GM19438 (cell line): ENCODE measurements around the gene PEX10.
"Not testable (repeated sequence)": the region's sequence is repeated elsewhere in the genome, so short reads cannot be mapped to it uniquely, and the experiment has no call there.

Experiments used
- ATAC-seq: cut with Tn5 transposase; IDR thresholded peaks from one replicate; pipeline ENCODE4 v1.9.1; 2021; ENCODE audit warnings: low read depth; ENCODE audit not compliant: unreplicated experiment

PEX10 gene

GRCh38 chr1:2412395-2412772, at the start of gene PEX10:
Gene PEX10, minus strand, starts transcription at chr1:2412564. Its CDS starts 62 bp downstream, at chr1:2412502.
- ATAC-seq: peak; percentile 69

DNA sequence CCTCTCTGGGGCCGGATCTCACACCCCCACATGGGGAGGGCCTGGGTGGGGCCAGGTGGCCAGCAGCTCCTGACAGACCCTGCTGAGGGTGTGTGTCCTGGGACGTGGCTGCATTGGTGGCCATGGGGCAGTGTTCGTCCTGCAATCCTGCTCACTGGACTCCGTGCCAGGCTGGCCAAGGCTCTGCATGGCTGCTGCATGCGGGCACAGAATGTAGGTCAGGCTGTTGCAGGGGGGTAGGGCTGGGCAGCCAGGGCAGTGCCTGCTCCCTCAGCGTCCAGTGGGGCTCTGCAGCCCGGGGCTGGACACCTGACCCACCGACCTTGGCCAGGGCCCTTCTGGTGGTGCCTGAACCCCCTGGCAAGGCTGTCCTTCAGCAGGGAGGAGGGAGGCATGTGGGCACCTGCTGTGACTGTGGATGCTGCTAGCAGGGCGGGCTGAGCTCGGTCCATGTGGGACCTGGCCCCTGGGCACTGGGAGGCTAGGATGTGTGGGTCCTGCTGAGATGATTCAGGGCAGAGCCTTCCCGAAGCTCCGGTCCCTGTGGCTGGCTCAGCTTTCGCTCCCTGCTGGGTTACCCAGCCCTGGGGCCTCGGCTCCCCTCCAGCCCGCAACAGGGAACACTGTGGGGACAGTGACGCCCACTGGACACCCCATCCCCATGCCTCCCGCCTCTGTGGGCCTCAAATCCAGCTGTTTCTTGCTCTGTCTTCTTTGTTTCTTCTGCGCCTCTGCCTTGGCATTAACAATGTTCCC, 48.8 kb upstream of the PEX10 start:
- ATAC-seq: no peak

DNA sequence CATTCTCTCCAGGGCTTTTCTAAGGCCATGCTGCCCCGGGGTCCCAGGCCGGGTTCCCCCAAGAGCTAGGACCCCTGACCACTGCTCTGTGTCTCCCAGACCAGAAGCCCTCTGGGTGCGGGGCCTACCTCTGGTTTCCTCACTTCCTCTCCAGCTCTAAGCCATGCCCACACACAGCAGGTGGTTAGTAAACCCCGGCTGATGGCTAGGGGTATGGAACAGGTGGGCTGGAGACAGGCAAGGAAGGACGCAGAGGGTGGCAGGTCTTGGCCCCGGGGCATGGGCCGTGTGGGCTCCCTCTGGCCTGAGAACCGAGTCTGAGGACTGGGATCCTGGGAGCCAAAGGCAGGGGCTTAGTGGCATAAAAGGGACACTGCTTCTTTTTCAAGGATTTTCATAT, 47.8 kb upstream of the PEX10 start:
- no peak for ATAC-seq

GRCh38 chr1:2459757-2460156, 47.4 kb upstream of the PEX10 start:
- no peak for ATAC-seq

DNA sequence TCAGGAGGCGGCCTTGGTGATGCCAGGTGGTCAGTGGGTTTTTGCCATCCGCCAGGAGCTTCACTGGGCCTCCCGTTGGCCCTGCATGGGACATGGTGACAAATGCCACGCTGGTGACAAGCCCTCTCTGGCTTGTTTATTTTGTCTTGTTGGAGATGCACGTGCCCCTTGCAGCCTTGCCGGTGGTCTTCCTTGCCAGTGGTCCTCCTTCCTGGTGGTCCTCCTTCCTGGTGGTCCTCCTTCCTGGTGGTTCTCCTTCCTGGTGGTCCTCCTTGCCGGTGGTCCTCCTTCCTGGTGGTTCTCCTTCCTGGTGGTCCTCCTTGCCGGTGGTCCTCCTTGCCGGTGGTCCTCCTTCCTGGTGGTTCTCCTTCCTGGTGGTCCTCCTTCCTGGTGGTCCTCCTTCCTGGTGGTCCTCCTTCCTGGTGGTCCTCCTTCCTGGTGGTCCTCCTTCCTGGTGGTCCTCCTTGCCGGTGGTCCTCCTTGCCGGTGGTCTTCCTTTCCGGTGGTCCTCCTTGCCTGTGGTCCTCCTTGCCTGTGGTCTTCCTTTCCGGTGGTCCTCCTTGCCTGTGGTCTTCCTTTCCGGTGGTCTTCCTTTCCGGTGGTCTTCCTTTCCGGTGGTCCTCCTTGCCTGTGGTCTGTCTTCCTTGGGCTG, 46.9 kb upstream of the PEX10 start:
- not testable (repeated sequence) for ATAC-seq

DNA sequence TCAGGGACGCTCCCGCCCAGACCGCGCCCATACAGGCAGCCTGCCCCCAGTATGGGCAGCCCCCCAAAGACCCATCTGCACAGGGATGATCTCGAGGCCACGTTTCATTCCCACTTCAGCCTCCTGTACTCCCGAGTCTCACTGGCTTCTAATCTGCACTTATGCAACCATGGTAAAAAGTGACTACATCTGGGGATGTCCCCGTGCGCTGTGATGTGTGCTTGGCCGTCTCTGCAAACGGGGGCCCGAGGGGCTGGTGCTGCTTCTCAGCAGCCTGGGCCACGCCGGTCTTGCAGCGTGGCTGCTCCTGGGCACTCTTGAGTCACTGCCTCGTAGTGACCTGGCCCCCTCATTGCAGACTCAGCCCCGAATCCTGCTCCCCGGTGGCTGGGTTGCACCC, 46.3 kb upstream of the PEX10 start:
- ATAC-seq: no peak

DNA sequence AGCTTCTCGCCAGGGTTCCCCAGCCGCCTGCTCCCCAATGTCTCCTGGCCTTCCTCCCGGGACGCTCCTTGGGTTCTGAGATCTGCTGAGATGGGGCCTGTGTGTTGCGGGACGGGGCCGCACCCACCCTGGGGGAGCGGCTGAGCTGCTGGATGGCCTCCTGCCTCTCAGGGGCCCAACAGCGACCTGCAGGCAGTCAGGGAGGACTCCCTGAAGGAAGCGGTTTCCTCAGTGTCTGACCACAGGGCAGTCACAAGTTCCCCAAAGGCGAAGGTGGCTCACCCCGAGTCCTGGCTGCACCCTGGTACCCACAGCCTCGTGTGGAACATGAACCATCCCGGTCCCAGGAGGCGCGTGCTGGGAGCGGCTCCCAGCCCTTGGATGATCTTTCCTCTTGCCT, 45.1 kb upstream of the PEX10 start:
- ATAC-seq: no peak

DNA sequence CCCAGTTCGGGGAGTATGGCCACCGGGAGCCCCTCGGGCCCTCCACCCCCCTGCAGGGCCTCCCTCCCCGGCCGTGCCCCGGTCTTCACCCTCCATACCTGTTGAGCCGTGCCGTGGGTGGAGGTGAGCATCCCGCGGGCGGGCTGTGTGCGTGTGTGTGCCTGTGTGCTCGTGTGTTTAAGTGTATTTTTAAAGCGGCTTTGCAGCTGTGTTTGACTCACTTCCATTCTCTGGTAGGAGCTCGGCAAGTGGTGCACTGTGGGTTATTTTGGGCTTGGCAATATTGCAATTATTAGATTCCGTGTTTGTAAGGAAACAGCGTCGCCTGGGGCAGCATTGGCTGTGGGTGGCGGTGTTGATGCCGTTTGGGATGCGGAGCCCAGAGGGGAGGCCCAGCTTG, 43.4 kb upstream of the PEX10 start:
- ATAC-seq: no peak

- no peak for ATAC-seq
These were observed 41.9 kb upstream of the PEX10 start for GRCh38 chr1:2454227-2454626.

DNA sequence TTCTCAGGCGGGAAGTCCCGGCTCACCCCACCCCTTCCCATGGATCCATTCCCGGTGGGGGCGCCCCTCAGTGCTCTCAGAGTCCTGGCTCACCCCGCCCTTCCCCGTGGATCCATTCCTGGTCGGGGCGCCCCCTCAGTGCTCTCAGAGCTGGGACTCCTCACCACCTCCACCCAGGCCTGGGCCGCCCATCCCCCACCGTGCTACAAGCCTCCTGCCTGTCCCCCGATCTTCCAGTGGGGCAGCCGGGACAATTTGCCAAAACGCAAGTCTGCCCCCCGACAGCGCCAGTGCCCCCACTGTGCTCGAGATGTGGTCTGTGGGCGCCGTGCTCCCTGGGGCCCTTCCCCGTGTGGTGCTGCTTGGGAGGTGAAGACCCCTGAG, 40.6 kb upstream of the PEX10 start:
- no peak for ATAC-seq

- ATAC-seq: no peak
These were observed 40.0 kb upstream of the PEX10 start for GRCh38 chr1:2452201-2452931.

GRCh38 chr1:2451741-2452140, 39.4 kb upstream of the PEX10 start:
- ATAC-seq: no peak

DNA sequence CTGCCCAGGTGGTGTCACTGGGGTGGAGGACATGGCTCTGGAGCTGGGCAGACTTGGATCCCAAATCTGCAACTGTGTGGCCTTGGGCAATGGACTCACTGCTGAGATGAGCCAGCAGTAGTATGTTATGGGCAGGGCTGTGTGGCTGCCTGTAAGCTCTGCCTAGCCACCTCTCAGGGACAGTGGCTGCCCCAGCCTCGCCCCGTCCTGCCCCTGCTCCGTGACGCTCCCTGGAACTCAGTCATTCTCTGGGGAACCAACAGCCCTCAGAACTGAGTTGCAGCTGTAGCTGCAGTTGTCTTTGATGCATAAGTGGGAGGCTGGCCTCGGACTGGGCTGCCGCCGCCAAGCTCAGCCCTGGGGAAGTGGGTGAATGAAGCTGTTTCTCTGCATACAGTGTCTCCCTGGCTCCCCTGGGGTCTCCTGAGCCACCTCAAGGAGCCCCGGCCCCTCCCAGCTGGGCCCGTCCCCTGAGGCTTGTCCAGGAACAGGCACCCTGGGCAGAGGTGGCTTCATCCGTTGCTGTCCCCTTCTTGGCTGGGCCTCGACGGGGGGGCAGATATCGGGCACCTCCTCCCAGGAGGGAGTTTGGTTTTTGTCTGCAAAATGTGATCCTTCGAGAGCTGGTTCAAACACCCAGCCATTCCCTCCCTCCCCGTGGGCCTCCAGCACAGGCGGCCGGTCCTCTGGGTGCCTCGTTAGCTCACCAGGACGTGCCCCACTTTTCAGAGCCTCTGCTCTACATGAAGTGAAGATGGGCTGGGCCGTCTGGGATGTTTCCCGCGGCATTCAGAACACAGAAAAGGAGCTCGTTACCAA, 37.5 kb upstream of the PEX10 start:
- no peak for ATAC-seq

DNA sequence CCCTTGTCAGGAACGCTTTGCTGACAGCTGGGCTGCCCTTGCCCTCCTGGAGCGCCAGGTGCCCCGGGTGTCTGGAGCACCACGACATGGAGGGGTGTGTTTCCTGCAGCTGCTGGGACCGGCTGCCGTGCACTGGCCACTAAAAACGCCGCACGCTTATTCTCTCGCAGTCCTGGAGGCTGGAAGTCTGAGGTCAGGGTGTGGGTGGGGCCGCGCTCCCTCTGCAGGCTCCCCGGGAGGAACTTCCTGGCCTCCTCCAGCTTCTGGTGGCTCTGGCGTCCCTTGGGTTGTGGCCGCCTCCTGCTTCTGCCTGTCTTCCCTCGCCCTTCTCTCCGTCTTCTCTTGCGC, 35.7 kb upstream of the PEX10 start:
- ATAC-seq: no peak

DNA sequence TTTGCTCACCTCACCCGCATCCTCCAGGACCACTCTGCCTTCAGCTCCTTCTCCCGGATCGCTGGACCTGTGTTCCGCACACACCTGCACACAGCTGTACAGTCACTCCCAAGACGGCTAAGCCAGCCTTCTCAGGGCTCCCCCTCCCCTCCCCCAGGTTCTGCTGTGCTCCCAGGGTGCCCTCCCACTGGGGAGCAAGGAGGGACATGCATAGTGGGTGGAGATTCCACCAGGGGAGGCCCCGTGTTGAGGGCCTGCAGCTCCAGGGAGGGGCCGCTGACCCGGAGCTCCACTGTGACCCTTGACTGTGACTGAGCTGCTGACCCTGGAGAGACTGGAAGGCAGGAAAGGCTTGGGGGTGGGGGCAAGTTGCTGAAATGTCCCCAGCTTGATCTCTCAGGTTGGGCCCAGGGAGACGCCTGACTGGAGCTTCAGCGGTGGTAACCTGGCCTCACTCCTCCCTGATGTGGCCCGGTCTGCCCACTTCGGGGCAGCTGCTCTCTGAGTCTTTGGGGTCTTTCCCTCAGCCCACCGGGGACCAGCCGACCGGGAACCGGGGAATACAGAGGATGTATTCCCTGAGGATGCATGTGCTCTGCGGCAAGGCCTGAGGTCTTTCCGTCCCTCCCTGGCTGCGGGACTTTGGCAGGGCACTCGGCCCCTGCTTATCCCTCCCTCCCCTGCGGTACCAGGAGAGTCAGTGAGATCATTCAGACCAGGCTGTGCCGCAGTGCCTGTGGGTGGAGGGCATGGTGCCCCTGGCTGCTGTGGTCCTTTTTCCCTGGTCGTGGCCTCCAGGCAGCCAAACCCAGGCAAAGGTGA, 35.1 kb upstream of the PEX10 start:
- ATAC-seq: no peak

- ATAC-seq: no peak
These were observed 34.5 kb upstream of the PEX10 start for GRCh38 chr1:2446861-2447260.

DNA sequence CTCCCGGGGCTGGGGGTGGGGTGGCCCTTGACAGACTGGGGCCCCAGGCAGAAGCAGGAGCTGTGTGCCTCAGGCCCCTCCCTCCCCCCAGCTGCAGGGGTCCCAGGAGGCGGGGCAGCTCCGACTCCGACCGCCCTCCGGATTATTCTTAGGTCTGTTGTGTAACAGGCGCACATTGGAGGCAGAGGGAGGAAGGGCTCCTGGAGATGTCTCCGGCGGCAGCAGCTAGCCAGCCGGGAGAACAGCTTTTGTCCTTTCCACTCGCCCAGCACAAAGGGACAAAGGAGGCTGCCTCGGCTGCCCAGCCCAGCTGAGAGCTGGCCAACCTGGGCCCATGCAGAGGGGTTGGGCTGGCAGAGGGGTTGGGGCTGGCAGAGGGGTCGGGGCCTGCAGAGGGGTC, 34.0 kb upstream of the PEX10 start:
- ATAC-seq: no peak

DNA sequence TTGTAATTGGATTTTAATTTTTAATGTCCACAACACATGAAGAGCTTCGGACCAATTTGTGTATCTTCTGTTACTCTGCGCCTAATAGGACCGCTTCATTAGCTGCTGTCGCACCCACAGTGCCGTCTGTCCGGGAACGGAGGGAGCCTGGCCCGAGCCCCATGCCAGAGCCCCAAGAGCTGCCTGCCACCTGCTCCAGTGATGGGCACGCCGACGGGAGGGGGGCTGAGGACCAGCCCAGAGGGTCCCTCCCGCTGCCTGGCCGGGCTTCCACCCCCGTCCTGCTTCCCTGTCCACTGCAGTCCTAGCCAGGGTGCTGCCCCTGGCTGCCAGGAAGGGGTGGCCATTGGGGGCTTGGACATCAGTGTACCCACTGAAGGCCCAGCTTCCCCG, 33.5 kb upstream of the PEX10 start:
- ATAC-seq: no peak

GRCh38 chr1:2445162-2445822, 32.9 kb upstream of the PEX10 start:
- ATAC-seq: no peak

- no peak for ATAC-seq
These were observed 31.8 kb upstream of the PEX10 start for GRCh38 chr1:2444138-2444591.
